Hepatocyte (in vitro differentiated cells): ENCODE results near the gene NCOR1.

Experiments used
- CTCF ChIP-seq: fragments of 200-600 bp; sonication (generic); IDR thresholded peaks from 2 replicates; pipeline ENCODE4 v1.5.1; 2016; ENCODE audit warnings: antibody characterized with exemption, mild to moderate bottlenecking; ENCODE audit not compliant: poor library complexity
- EZH2 ChIP-seq: fragments of 200-600 bp; sonication (generic); IDR thresholded peaks from 2 replicates; pipeline ENCODE4 v1.6.1; 2016; ENCODE audit warnings: antibody characterized with exemption, mild to moderate bottlenecking, borderline replicate concordance

GRCh38 chr17:16215965-16216316 lies 607 bp upstream of the NCOR1 start:
- TF ChIP-seq CTCF (no peak), EZH2 (no peak)
